ENCODE measurements around the gene CXXC5.

GRCh38 chr5:139640421-139641115 lies 7.6 kb upstream of the CXXC5 start:
- TF ChIP-seq CTCF (IDR thresholded peaks at IDR 0.05; ENCODE audit: borderline replicate concordance, extremely low read depth, low read length, poor library complexity, severe bottlenecking): no peak
- no peak for TF ChIP-seq EZH2 (IDR thresholded peaks at IDR 0.05; ENCODE audit: borderline replicate concordance, low read depth, low read length, severe bottlenecking)

Data from DND-41 (cell line).